ENCODE measurements around the gene BCAR1.
A peak's percentile ranks its signal among the peaks of the same experiment; 100 is the strongest.
"Not testable (repeated sequence)": the region's sequence is repeated elsewhere in the genome, so short reads cannot be mapped to it uniquely, and the experiment has no call there.

BCAR1 gene

GRCh38 chr16:75254359-75254837 is 3.0 kb upstream of the BCAR1 start:
- DNase-seq (ENCODE audit: low read depth) = no peak

GRCh38 chr16:75252946-75253911 is 1.8 kb upstream of the BCAR1 start:
- DNase-seq (ENCODE audit: low read depth) = peak; percentile 92

- DNase-seq (ENCODE audit: low read depth) = no peak
Measured at GRCh38 chr16:75252049-75252864, 833 bp upstream of the BCAR1 start.

- no peak for DNase-seq (ENCODE audit: low read depth)
Measured at GRCh38 chr16:75250809-75251279, 580 bp downstream of the BCAR1 start.

- DNase-seq (ENCODE audit: low read depth) = no peak
Measured at GRCh38 chr16:75250089-75250808, 1.2 kb downstream of the BCAR1 start.

GRCh38 chr16:75249441-75249840 is 2.0 kb downstream of the BCAR1 start:
- DNase-seq (ENCODE audit: low read depth) = no peak

- DNase-seq (ENCODE audit: low read depth) = no peak
Measured at GRCh38 chr16:75248536-75249380, 2.7 kb downstream of the BCAR1 start.

- no peak for DNase-seq (ENCODE audit: low read depth)
Measured at GRCh38 chr16:75248142-75248535, 3.3 kb downstream of the BCAR1 start.

- DNase-seq (ENCODE audit: low read depth) = no peak
Measured at GRCh38 chr16:75247249-75247648, 4.2 kb downstream of the BCAR1 start.

- DNase-seq (ENCODE audit: low read depth) = no peak
Measured at GRCh38 chr16:75246504-75247205, 4.8 kb downstream of the BCAR1 start.

GRCh38 chr16:75244844-75245758 is 6.3 kb downstream of the BCAR1 start:
- peak; percentile 99 for DNase-seq (ENCODE audit: low read depth)

GRCh38 chr16:75244225-75244809 is 7.1 kb downstream of the BCAR1 start:
- no peak for DNase-seq (ENCODE audit: low read depth)

- no peak for DNase-seq (ENCODE audit: low read depth)
Measured at GRCh38 chr16:75243667-75244224, 7.7 kb downstream of the BCAR1 start.

GRCh38 chr16:75242436-75243078 is 8.9 kb downstream of the BCAR1 start:
- not testable (repeated sequence) for DNase-seq (ENCODE audit: low read depth)

GRCh38 chr16:75241955-75242354 is 9.5 kb downstream of the BCAR1 start:
- DNase-seq (ENCODE audit: low read depth) = no peak

- DNase-seq (ENCODE audit: low read depth) = no peak
Measured at GRCh38 chr16:75241412-75241811, 10.0 kb downstream of the BCAR1 start.

- not testable (repeated sequence) for DNase-seq (ENCODE audit: low read depth)
Measured at GRCh38 chr16:75240633-75241032, 10.8 kb downstream of the BCAR1 start.

GRCh38 chr16:75239542-75240122 is 11.8 kb downstream of the BCAR1 start:
- DNase-seq (ENCODE audit: low read depth) = no peak
